Measurements from ENCODE around the gene ADAM8. TPM values are rescaled to one million over a fixed set of nuclear protein-coding genes. Genes with fewer than 3 reads are reported as not detected.

The ADAM8 gene
- total RNA-seq, 4 donors from 2014 or later, result 3.3 to 5.7 (median 4.3) TPM

GRCh38 chr10:133292919-133293809, 16.5 kb upstream of the ADAM8 start:
- H3K9me3 ChIP-seq, result no peaks in the 10 kb centered on the region

GRCh38 chr10:133289761-133290160, 13.1 kb upstream of the ADAM8 start:
- Histone ChIP-seq H3K4me3 (no peak overlapping the region), H3K4me1 (peaks cover 0 to 6% (median 0%) of the 10 kb centered on the region in 3 donors), H3K9me3 (no peaks in the 10 kb centered on the region), H3K36me3 (peaks cover 46 to 90% (median 60%) of the 10 kb centered on the region in 3 donors), H3K27me3 (no peaks in the 10 kb centered on the region), H3K27ac (no peak overlapping the region)
- intact Hi-C loops (cut with DNase I), result no loop called here
- no peak for DNase-seq
- WGBS, 2 donors, result 98 to 100% methylated on average over 6 to 7 of the region's 24 CpGs
- no peak for TF ChIP-seq POLR2A (IDR thresholded peaks at IDR 0.05)
- TF ChIP-seq, protein P1, sequence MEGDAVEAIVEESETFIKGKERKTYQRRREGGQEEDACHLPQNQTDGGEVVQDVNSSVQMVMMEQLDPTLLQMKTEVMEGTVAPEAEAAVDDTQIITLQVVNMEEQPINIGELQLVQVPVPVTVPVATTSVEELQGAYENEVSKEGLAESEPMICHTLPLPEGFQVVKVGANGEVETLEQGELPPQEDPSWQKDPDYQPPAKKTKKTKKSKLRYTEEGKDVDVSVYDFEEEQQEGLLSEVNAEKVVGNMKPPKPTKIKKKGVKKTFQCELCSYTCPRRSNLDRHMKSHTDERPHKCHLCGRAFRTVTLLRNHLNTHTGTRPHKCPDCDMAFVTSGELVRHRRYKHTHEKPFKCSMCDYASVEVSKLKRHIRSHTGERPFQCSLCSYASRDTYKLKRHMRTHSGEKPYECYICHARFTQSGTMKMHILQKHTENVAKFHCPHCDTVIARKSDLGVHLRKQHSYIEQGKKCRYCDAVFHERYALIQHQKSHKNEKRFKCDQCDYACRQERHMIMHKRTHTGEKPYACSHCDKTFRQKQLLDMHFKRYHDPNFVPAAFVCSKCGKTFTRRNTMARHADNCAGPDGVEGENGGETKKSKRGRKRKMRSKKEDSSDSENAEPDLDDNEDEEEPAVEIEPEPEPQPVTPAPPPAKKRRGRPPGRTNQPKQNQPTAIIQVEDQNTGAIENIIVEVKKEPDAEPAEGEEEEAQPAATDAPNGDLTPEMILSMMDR (IDR thresholded peaks at IDR 0.05), result no peak

More at GRCh38 chr10:133292919-133293809, 16.5 kb upstream of the ADAM8 start:
- Histone ChIP-seq H3K27me3 (no peaks in the 10 kb centered on the region), H3K4me1 (peaks cover 0 to 6% (median 0%) of the 10 kb centered on the region in 3 donors), H3K36me3 (peaks cover 46 to 90% (median 64%) of the 10 kb centered on the region in 3 donors), H3K27ac (peak overlapping the region in 1 of 4 donors; percentile 44), H3K4me3 (no peak overlapping the region)
- intact Hi-C loops (cut with DNase I), result no loop called here
- DNase-seq, result no peak
- WGBS, 2 donors, result 54 to 56% methylated on average over 3 to 9 of the region's 38 CpGs
- TF ChIP-seq, protein P1 (IDR thresholded peaks at IDR 0.05), result no peak
- TF ChIP-seq POLR2A (IDR thresholded peaks at IDR 0.05), result no peak

DNA sequence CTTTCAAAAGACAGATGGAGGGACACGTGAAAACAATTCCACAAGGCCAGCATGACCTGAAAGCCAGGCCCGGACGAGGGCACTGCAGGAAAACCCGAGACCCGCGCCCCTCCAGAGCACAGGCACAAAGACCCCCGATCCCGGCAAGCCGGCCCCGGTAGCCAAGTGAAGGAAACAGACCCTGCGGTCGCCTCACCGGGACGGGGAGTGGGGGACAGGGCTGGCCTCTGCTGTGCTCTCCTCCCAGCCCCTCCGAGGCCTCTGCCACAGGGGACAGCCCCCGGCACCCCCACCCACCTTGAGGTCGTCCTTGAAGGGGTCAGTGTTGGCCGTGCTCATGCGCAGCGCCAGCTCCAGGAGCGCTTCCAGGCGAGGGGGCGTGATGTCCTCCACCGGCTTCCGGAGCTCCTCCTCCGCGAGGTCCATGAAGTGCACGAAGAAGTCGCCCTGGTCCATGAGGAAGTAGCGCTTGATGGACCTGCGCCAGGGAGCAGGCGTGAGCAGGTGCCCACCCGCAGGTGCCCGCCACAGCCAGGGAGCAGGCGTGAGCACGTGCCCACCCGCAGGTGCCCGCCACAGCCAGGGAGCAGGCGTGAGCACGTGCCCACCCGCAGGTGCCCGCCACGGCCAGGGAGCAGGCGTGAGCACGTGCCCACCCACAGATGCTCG, 11.3 kb upstream of the ADAM8 start:
- Histone ChIP-seq H3K36me3 (peaks cover 49 to 90% (median 69%) of the 10 kb centered on the region in 3 donors), H3K27me3 (no peaks in the 10 kb centered on the region), H3K4me3 (no peak overlapping the region), H3K27ac (no peak overlapping the region), H3K9me3 (no peaks in the 10 kb centered on the region), H3K4me1 (peaks cover 0 to 3% (median 0%) of the 10 kb centered on the region in 3 donors)
- no peak for TF ChIP-seq POLR2A (IDR thresholded peaks at IDR 0.05)
- TF ChIP-seq, protein P1 (IDR thresholded peaks at IDR 0.05), result no peak
- intact Hi-C loops (cut with DNase I), result no loop called here
- 95% methylated on average over 16 to 17 of the region's 46 CpGs for WGBS, 2 donors
- no peak for DNase-seq

DNA sequence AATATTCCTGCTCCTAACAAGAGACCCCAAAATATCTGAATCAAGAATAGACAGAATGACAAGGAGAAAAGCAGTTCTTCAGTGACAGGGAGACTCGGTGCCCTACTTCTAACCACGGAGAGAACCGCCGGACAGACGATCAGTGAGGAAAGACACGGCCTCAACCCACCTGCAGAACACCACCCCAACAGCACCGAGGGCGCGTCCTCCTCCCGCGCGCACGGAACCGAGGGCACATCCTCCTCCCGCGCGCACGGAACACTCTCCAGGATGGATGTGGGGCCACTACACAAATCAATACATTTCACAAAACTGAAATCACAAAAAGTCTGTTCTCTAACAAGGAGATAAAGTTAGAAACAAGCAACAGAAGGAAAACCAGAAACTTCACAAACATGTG, 9.7 kb upstream of the ADAM8 start:
- Histone ChIP-seq H3K27me3 (no peaks in the 10 kb centered on the region), H3K4me1 (no peaks in the 10 kb centered on the region), H3K27ac (no peak overlapping the region), H3K36me3 (peaks cover 52 to 98% (median 84%) of the 10 kb centered on the region in 3 donors), H3K4me3 (no peak overlapping the region), H3K9me3 (no peaks in the 10 kb centered on the region)
- 82 to 85% methylated on average over 14 to 18 of the region's 18 CpGs for WGBS, 2 donors
- DNase-seq, result no peak
- no peak for TF ChIP-seq POLR2A (IDR thresholded peaks at IDR 0.05)
- TF ChIP-seq, protein P1 (IDR thresholded peaks at IDR 0.05), result no peak
- intact Hi-C loops (cut with DNase I), result no loop called here

- Histone ChIP-seq H3K9me3 (no peaks in the 10 kb centered on the region), H3K36me3 (peaks cover 52 to 100% (median 84%) of the 10 kb centered on the region in 3 donors), H3K27me3 (no peaks in the 10 kb centered on the region), H3K4me3 (no peak overlapping the region), H3K4me1 (no peaks in the 10 kb centered on the region), H3K27ac (no peak overlapping the region)
- DNase-seq, result no peak
- TF ChIP-seq POLR2A (IDR thresholded peaks at IDR 0.05), result no peak
- TF ChIP-seq, protein P1 (IDR thresholded peaks at IDR 0.05), result no peak
- 92 to 99% methylated on average over 18 to 31 of the region's 36 CpGs for WGBS, 2 donors
- intact Hi-C loops (cut with DNase I), result no loop called here
These were observed 8.5 kb upstream of the ADAM8 start for GRCh38 chr10:133285217-133285616.

Data from esophagus squamous epithelium (tissue), 5 donors.